ENCODE data around the gene SRMS.
"Not testable (repeated sequence)": the region's sequence is repeated elsewhere in the genome, so short reads cannot be mapped to it uniquely, and the experiment has no call there.

Gene SRMS

DNA sequence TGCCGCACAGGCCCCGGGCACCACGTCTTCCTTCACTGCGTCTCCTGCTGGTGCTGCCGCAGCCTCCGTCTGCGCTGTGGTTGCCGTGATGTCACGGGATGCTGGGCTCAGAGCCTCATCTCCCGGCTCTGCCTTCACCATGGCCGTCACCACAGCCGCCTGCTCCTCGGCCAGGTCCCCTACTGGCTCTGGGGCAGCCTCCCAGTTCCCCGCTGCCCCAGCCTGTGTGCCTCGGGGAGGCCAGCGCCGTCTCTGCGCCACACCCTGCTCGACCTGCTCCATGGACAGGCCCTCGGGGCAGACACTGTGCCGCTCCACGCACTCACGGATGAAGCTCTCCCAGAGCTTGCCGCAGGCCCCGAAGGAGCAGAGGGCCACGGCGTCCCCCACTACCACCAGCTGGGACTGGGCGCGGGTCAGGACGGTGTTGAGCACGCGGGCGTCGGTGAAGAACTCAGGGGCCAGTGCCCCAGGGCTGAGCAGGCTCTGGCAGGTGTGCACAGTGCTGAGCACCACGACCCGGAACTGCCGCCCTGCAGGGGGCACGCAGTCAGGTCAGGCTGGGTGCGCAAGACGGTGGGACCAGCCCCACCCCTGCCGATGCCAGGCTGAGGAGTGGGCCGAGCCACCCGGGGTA is 18.3 kb upstream of the SRMS start:
- no peak for DNase-seq (ENCODE audit: low read depth in 3 of 3)

DNA sequence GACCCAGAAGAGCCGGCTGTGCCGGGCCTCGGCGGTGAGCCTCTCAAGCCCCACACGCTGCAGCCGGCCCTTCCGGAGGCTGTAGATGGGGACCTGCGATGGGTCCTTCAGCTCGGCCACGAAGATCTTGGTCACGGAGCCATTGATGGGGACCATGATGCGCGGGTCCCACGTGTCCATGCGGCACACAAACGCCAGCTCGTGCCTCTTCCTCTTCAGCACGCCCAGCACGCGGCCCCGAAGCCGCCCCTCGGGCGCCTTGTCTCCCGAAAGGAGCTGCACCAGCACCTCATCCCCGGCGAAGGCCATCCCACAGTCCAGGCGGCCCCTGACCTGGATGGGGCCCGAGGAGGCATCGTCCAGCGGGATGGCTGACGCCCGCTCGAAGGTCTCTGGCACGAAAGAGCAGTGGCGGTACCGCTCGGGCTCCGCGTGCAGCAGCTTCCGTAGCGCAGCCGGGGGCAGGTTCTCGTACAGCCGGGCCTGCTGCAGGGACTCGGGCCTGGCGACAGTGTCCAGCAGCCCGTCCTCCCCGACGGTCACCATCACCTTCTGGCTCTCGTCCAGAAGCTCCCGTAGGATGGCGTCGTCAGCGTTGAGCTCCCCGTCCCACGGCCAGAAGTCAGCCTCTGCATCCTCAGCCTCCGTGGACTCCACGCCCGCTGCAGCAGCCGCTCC is 17.6 kb upstream of the SRMS start:
- DNase-seq (ENCODE audit: low read depth in 3 of 3), result no peak

DNA sequence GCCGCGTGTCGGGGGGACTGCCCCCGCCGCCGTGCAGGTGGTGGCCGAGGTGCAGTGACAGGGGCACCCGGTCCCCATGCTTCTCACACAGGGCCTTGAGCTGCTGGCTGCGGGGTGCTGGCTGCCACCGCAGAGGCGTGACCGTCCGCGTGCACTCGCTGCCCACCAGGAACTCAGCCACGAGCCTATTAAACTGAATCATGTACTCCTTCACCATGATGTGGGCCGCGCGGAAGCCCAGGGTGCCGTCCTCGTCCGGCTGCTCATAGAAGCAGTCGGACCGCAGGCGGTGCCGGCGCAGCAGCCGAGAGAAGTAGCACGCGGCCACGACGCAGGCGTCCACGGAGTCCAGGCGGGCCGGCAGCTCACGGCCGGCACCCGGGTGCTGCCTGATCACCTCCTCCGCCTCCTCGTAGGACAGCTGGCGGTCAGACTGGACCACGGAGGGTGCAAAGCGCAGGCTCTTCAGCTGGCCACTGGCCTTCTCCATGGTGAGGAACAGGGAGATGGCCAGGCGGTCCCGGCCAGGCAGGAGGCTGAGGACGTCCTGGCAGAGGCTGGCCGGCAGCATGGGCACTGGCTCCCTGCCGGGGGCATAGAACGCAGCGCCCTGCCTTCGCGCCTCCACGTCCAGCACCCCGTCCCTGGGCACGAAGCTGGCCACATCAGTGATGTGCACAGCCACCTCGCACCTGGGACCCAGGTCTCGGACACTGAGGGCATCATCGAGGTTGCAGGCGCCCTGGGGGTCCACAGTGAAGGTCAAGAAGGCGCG is 16.7 kb upstream of the SRMS start:
- DNase-seq (ENCODE audit: low read depth in 3 of 3), result no peak

GRCh38 chr20:63563225-63563935 is 15.8 kb upstream of the SRMS start:
- no peak for DNase-seq (ENCODE audit: low read depth in 3 of 3)

GRCh38 chr20:63562461-63563224 is 15.1 kb upstream of the SRMS start:
- no peak for DNase-seq (ENCODE audit: low read depth in 3 of 3)

DNA sequence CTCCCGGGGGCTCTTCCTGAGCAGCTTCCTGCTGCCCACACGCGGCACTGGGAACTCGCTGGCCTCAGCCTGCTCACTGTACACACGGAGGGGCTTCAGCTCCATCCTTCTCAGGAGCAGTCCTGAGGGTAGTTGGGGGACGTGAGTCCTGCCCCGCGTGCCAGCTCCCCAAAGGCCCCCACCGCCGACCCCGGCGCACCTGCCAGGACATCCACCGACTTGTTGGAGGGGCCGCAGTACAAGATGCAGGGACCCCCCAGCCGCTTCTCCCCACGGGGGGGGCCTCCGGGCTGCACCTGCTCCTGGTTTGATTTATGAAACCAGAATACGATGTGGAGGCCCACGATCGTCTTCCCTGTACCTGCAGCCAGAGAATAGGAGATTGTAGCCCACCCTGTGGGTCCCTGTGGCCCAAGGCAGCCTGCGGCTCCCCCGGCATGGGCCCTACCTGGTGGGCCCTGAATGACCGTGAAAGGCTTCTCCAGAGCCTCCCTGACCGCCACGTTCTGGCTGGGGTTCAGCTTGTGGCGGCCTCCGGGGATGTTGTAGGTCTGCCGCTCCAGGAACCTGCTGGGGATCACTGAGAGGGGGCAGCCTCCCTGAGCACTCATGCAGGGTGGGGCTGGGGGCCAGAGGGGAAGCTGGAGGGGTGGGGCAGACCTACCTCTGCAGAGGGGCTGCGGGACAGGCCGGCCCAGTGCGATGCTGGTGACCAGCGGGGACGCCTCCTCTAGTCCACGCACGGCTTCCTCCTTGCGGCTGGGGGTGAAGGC is 14.3 kb upstream of the SRMS start:
- no peak for DNase-seq (ENCODE audit: low read depth in 3 of 3)

- no peak for DNase-seq (ENCODE audit: low read depth in 3 of 3)
These were observed 13.5 kb upstream of the SRMS start for GRCh38 chr20:63560856-63561609.

- no peak for DNase-seq (ENCODE audit: low read depth in 3 of 3)
These were observed 12.8 kb upstream of the SRMS start for GRCh38 chr20:63560333-63560805.

DNA sequence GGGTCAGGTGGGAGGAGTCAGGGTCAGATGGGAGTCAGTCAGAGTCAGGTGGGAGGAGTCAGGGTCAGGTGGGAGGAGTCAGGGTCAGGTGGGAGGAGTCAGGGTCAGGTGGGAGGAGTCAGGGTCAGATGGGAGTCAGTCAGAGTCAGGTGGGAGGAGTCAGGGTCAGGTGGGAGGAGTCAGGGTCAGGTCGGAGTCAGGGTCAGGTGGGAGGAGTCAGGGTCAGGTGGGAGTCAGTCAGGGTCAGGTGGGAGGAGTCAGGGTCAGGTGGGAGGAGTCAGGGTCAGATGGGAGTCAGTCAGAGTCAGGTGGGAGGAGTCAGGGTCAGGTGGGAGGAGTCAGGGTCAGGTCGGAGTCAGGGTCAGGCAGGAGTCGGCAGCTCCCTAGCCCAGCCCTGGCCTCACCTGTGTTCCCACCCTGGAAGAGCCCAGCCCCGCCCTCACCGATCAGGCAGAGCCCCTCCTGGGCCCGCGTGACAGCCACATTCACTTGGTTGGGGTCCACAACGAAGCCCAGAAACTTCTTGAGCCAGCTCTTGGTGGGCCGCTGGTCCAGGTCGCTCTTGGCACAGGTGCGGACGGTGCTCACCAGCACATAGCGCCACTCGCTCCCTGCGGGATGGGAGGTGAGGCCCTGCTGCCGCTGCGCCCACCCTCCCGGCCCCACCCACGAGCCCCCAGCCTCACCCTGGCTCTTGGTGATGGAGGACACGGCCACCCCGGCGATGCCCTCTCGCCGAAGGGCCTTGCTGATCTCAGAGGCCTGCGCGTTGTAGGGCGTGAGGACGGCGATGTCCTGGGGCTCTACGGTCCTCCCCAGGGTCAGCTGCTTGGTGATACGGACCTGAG is 12.2 kb upstream of the SRMS start:
- DNase-seq (ENCODE audit: low read depth in 3 of 3), result not testable (repeated sequence)

DNA sequence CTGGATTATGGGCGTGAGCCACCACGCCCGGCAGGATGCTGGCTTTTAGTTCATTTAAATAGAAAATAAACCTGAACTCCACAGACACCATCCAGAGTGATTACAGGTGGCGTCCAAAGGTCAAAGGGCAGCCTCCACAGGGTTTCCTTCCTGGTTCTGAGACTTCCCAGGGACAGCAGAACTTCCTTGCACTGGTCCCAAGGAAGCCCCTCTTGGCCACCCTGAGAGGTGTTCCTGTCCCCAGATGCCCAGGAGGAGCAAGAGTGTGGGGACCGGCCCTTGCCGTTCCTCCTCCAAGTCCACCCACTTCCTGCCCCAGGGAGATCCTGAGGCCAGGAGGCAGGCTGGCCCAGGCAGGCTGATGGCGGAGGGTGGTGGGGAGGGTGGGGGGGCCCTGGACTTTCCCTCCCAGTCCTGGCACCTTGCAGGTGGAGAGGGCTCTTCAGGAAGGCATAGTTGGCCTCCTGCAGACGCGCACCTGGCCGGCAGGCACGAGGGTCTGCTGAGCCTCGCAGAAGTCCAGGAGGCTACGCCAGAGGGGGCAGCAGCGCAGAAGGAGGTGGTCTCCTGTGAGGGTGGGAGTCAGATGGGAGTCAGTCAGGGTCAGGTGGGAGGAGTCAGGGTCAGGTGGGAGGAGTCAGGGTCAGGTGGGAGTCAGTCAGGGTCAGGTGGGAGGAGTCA is 11.4 kb upstream of the SRMS start:
- DNase-seq (ENCODE audit: low read depth in 3 of 3), result no peak

GRCh38 chr20:63557481-63557891 is 9.9 kb upstream of the SRMS start:
- no peak for DNase-seq (ENCODE audit: low read depth in 3 of 3)

- no peak for DNase-seq (ENCODE audit: low read depth in 3 of 3)
These were observed 9.4 kb upstream of the SRMS start for GRCh38 chr20:63556873-63557478.

DNA sequence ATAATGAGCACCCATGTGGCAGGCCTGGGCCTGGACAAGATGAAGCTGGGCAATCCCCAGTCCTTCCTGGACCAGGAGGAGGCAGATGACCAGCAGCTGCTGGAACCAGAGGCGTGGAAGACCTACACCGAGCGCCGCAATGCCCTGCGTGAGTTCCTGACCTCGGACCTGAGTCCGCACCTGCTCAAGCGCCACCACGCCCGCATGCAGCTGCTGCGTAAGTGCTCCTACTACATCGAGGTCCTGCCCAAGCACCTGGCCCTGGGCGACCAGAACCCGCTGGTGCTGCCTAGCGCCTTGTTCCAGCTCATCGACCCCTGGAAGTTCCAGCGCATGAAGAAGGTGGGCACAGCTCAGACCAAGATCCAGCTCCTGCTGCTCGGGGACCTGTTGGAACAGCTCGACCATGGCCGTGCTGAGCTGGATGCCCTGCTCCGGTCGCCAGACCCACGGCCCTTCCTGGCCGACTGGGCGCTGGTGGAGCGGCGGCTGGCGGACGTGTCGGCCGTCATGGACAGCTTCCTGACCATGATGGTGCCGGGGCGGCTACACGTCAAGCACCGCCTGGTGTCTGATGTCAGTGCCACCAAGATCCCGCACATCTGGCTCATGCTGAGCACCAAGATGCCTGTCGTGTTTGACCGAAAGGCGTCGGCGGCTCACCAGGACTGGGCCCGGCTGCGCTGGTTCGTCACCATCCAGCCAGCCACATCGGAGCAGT is 8.3 kb upstream of the SRMS start:
- no peak for DNase-seq (ENCODE audit: low read depth in 3 of 3)

GRCh38 chr20:63554361-63555278 is 7.1 kb upstream of the SRMS start:
- DNase-seq (ENCODE audit: low read depth in 3 of 3), result no peak

DNA sequence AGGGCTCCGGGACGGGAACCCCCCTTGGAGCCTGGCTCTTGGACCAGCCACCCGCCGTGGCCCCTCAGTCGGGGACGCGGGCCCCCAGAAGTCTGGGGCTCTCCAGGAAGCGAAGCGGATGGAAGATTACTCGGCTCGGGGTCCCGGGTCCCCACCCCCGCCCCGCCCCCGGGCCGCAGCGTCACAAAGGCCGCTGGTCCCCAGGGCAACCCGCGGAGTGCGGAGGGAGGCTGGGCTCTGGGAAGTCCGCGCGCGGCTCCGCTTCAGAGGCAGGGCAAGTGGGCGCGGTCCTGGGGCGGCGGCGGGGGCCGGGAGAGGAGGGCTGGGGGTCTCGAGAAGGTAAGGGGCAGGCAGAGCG is 6.4 kb upstream of the SRMS start, which contains the start of gene FNDC11:
TSS of gene FNDC11 (plus strand) at position 227 of the 358 bp plus-strand sequence. CDS start 1,505 bp downstream, outside the sequence.
- peak; percentile 27 to 50 (median 37) for DNase-seq (ENCODE audit: low read depth in 3 of 3)

Measured in stimulated activated CD4-positive, alpha-beta T cell treated with anti-CD3 and anti-CD28 coated beads, TNF-alpha, amount 100 ng/mL, for 4 hours (primary cell).